ENCODE measurements around the gene DIS3L2.

- TF ChIP-seq CTCF (conservative IDR thresholded peaks at IDR 0.05; ENCODE audit: low read length): no peak
- TF ChIP-seq EZH2phosphoT487 (IDR thresholded peaks at IDR 0.05; ENCODE audit: borderline replicate concordance, low read depth, low read length): no peak
Measured at GRCh38 chr2:232088771-232089170, 127.3 kb downstream of the DIS3L2 start.

All from OCI-LY7 (cell line).